HFF-Myc (cell line): Measurements from ENCODE around the gene IQCE.

Experiments
- DNase-seq: peaks from one replicate; pipeline ENCODE4 v3.0.0-alpha.2; 2011; ENCODE audit warnings: low read depth; ENCODE audit errors: extremely low read depth
- H3K4me3 ChIP-seq: replicated peaks from 2 replicates; pipeline ENCODE4 v1.5.1; 2011; ENCODE audit warnings: low read depth, mild to moderate bottlenecking, control low read depth, low read length
- TF ChIP-seq, protein P1 (sequence below): IDR thresholded peaks from 2 replicates; pipeline ENCODE4 v1.5.1; 2012; ENCODE audit warnings: mild to moderate bottlenecking, low read depth, low read length, control low read depth; ENCODE audit errors: missing control alignments

IQCE gene

DNA sequence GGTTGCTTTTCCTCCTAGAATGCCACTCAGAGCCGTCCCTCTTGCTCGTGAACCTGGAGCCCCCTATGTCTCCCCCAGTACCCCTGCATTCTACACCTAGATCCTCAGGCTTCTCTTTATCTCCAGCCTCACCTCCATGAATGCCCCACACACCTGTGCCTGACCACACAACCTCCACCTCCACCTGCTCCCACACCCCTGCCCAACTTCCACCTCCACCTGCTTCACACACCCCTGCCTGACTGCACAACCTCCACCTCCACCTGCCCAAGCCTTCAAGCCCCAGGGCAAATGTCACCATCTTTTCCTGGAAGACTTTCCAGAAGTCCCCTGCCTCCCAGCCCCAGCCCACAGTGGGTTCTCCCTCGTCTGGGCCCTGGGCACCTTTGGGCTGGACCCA lies 46.1 kb upstream of the IQCE start:
- no peak overlapping the region for H3K4me3 ChIP-seq
- TF ChIP-seq, protein P1, sequence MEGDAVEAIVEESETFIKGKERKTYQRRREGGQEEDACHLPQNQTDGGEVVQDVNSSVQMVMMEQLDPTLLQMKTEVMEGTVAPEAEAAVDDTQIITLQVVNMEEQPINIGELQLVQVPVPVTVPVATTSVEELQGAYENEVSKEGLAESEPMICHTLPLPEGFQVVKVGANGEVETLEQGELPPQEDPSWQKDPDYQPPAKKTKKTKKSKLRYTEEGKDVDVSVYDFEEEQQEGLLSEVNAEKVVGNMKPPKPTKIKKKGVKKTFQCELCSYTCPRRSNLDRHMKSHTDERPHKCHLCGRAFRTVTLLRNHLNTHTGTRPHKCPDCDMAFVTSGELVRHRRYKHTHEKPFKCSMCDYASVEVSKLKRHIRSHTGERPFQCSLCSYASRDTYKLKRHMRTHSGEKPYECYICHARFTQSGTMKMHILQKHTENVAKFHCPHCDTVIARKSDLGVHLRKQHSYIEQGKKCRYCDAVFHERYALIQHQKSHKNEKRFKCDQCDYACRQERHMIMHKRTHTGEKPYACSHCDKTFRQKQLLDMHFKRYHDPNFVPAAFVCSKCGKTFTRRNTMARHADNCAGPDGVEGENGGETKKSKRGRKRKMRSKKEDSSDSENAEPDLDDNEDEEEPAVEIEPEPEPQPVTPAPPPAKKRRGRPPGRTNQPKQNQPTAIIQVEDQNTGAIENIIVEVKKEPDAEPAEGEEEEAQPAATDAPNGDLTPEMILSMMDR, result no peak
- no peak for DNase-seq

DNA sequence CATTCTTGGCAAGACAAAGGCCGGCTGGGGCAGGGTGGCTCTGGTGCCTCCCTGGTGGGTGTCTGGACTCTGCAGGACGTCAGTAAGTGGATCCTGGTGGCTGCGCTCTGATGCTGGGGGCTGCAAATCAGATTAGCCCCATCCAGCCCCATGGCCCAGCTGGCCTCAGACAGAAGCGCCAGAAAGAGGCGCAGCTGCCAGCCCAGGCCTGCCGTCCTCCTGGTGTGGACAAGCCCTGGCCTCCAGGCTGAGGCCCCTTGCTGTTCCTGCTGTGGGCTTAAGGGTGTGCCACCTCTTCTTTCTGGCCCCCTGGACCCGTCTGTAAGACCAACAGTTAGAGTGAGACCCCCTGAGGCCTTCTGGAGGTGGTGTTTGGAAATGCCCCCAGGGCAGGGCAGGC lies 45.1 kb upstream of the IQCE start:
- TF ChIP-seq, protein P1, result no peak
- no peak for DNase-seq
- H3K4me3 ChIP-seq, result no peak overlapping the region

DNA sequence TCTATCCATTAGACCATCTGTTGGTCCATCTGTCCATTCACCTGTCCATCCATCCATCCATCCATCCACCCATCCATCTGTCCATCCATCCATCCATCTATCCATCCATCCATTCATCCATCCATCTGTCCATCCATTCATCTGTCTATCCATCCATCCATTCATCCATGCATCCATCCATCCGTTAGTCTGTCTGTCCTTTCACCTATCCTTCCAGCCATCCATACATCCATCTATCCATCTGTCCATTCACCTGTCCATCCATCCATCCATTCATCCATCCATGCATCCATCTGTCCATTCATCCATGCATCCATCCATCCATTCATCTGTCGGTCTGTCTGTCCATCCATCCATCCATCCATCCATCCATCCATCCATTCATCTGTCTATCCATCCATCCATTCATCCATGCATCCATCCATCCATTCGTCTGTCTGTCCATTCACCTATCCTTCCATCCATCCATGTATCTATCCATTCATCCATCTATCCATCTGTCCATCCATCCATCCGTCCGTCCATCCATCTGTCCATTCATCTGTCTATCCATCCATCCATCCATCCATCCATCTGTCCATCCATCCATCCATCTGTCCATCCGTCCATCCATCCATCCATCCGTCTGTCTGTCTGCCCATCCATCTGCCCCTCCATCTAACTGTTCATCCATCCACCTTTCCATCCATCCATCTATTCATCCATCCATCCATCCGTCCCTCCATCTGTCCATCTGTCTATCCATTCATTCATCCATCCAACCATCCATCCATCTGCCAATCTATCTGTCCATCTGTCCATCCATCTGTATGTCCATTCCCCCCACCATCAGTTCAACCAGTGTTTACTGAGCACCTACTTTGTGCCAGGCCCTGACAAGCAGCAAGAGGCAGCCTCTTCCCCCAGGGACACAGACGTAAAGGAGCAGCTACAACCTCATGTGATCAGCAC lies 44.0 kb upstream of the IQCE start:
- no peak overlapping the region for H3K4me3 ChIP-seq
- DNase-seq, result no peak
- TF ChIP-seq, protein P1, result no peak

DNA sequence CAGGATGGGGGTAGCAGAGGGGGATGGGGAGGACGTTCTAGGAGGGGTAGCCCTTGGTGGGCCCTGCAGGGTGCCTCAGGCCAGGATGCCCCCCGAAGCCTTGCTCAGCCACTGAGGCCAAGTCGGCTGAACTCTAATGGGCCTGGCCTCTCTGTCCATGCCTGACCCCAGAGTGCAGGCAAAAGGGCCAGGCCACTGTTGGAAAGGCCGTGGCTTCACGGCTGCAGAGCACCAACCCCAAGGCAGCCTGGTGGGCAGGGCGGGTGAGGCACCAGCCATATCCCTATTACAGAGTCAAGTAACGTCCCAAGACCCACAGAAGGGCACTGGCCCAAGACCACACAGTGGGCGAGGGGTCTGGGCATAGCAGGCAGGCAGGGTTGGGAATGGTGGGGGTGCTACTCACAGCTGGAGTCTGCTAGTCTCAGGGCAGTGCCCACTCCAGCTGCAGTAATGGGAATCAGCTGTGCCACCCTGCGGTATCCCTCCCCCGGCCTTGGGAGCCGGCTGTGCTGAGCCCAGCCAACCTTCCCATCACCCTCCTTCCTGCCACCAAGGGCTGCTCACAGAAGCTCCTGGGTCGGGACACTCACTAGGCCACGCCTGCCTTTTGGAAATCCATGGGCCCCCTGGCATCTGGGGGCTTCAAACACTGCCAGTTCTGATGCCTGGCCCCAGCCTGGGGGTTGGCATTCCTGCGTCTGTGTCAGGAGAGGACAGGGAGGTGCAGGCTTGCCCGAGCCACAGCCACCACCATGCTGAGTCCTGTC lies 43.2 kb upstream of the IQCE start:
- no peak for DNase-seq
- H3K4me3 ChIP-seq, result no peak overlapping the region
- TF ChIP-seq, protein P1, result no peak

DNA sequence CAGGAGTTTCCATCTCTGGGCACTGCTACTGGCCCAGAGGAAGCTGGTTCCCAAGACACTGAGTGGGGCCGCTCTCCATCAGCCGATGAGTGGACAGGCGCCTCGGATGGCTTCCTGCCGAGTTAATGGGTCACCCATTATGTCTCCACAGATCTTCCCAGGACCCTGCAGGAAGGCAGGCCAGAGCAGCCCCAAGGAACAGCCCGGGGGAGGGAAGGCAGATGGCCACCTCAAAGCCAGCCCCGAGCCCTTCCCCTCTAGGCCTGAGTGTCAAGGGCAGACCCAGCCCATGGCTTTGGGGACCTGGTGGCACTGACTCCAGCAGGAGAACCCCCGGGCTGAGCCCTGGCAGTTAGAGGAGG lies 42.6 kb upstream of the IQCE start:
- no peak for DNase-seq
- TF ChIP-seq, protein P1, result no peak
- no peak overlapping the region for H3K4me3 ChIP-seq

DNA sequence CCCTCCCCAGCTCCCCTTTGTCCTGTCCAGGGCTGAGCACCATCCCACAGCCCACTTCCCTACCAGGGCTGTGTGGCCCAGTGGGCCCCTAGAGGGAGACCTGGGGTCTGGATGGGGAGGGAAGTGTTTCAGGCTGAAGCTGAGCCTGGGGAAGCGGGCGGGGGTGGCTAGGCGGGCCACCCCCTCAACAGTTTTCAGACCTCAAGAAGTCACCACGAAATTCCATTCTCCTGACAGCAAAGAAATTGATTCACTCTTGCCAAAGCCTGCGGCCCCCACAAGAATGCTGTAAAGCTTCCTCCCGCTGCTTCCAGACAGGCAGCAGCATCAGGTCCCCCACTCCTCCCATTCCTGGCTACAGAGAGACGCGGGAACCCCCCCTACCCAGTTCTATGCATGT lies 41.8 kb upstream of the IQCE start:
- DNase-seq, result peak; percentile 68
- no peak overlapping the region for H3K4me3 ChIP-seq
- TF ChIP-seq, protein P1, result peak; percentile 6
